GM19372 (cell line): ENCODE results near the gene CETP.

ENCODE experiments used
- ATAC-seq: cut with Tn5 transposase; IDR thresholded peaks from one replicate; pipeline ENCODE4 v1.9.1; 2021; ENCODE audit warnings: mild to moderate bottlenecking, low read depth, moderate library complexity; ENCODE audit not compliant: unreplicated experiment

The CETP gene

DNA sequence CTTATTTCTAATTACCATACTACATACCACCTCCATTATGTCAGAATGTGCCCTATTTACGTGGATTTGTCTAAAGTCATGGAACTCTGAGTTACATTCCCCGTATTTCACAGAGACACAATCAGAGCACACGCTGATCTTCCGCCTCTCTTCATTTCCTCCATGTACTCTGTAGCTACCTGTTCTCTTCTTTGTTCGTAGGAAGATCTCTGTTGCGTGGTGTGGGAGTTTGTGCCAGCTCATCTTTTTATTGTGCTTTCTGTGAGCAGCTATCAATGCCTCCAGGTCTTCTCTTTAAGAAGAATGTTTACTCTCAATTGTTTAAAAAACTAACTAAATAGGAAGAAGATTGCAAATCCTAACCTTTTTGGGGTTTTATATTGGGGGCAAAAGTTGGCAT is 54.6 kb downstream of the CETP start:
- no peak for ATAC-seq

DNA sequence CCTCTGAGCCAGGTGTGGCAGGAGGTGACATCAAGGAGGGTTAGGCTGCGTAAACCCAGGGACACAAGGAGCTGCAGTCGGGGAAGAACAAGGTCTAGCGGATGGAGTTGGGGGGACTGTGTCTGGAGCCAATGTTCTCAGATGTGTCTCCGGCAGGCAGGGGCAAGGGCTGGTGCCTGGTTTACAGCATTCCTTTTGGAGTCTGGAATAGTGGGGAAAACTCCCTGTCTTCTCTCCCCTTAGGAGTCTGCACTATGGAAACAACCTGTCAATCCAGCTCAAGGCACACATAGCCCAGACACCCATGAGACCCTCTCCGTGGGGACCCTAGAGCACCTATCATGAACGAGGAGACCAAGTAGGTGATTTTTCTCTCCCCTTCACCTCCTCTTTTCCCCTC is 55.1 kb downstream of the CETP start:
- no peak for ATAC-seq

DNA sequence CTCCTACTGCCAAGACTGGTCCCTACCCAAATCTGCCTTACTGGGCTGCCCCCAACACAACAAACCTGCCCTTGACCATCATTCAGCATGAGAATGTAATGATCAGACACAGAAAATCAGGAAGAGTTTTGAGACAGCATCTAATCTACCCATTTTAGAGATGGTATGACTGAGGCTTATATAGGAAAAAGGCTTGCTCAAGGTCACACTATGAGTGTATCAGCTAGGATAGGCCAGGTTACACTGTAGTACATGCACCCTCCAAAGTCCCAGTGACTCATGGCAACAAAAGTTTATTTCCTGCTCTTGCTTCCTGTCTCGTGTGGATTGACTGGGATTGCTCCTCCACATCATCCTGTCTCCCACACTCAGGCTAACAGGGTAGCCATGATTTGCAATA is 55.5 kb downstream of the CETP start:
- ATAC-seq: no peak

DNA sequence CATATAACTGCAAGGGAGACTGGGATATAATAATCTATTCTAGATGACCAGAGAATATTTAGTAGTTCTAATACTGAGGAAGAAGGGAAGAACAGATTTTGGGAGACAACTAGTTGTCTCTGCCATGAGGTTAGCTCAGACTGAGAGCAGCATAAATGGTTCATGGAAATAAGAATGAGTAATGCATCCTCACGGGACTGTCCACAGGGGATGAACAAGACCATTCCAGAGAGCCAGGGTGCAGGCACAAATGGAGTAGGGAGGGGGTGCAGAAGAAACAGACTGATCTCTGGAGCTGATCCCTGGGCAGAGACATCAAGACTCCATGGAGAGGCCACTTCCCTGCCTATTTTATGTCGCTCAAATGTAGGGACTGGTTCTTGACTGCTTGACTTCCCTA is 58.0 kb downstream of the CETP start:
- no peak for ATAC-seq

DNA sequence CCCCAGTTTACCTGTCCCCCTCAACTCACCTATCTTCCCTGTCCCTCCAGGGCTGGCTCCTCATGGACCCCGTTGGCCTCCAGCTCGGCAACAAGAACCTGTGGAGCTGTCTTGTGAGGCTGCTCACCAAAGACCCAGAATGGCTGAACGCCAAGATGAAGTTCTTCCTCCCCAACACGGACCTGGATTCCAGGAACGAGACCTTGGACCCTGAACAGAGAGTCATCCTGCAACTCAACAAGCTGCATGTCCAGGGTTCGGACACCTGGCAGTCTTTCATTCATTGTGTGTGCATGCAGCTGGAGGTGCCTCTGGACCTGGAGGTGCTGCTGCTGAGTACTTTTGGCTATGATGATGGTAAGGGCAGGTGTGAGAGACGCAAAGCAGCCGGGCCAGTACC is 58.9 kb downstream of the CETP start:
- no peak for ATAC-seq

DNA sequence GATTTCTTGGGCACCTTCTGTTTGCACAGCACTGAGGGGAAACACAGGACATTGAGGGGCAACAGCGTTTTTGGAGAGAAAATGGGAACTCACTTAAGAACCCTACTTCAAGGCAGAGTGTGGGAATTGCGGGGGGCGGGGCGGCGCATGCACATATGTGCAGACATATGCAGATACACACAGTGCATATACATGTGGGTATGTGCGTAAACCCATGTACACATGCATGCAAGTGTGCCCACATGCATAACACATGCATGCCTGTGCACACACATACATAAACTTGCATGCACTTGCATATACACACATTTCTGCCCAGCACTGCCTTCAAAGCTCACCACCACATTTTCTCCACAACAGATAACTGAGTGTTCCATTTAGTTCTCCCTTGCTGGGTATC is 60.0 kb downstream of the CETP start:
- no peak for ATAC-seq

DNA sequence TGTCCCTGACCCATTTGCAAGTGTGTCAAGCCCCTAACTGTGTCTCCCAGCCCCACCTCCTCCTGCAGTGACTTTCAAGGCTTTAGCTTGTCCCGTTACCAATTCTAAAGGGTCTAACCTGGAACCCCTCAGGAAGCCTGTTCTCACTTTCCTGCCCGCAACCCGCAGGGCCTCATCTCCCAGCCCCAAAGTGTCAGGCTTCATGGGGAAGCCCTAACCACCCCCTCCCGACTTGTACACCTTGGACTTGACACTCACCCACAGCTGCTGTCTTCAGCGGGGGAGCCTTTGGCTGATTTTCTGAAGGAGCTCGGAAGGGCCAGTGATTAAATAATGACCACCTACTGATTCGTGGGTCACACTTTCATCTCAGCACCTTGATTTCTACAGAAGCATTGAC is 60.7 kb downstream of the CETP start:
- no peak for ATAC-seq

DNA sequence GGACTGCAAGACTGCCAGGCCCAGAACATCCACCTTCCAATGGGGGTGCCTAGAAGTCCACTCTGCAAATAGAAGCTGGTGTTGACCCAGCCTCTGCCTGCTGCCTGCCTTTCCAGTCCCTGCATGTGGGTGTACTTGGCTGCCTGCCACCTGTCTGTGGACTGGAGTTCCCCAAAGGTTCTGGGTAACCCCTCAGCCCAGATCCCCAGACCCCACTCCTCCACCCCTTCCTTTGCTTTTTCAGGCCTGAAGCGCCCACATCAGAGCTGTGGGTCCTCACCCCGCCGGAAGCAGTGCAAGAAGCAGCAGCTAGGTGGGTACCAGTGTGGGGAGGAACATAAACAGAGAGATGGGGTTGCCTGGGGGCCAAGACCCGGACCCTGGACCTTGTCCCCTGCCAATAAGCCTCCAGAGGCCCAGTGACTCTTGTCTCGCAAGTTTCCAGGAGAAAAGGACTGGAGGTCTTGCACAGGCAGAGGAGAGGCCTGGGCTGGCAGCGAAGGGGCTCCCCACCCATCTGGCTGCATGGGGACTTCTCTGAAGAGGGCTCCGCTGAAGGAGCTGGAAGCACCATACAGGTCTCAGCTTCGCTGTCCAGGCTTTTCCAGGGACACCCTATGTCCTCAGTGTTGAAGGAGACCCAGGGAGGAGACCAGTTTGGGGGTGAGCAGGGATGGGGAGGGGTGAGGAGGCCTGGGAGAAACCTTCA is 61.9 kb downstream of the CETP start:
- ATAC-seq: no peak

DNA sequence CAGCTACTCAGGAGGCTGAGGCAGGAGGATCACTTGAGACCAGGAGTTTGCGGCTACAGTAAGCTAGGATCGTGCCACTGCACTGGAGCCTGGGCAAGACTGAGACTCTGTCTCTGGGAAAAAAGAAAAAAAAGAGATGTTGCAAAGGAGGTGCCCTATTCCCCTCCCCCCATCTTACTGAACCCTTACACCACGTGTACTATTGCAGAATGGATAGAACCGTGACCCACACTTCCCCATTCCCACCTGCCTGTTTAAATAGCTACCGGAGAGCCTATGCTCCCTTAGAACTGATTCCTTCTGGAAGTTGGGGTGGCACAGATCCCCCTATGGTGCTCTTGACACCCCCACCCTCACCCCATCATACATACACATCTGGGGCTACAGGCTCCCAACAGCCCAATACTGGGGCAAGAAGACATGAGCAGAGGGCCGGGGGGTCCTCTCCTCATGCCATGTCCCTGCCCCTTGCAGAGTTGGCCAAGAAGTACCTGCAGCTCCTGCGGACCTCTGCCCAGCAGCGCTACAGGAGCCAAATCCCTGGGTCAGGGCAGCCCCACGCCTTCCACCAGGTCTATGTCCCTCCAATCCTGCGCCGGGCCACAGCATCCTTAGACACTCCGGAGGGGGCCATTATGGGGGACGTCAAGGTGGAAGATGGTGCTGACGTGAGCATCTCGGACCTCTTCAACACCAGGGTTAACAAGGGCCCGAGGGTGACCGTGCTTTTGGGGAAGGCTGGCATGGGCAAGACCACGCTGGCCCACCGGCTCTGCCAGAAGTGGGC is 63.3 kb downstream of the CETP start:
- no peak for ATAC-seq

DNA sequence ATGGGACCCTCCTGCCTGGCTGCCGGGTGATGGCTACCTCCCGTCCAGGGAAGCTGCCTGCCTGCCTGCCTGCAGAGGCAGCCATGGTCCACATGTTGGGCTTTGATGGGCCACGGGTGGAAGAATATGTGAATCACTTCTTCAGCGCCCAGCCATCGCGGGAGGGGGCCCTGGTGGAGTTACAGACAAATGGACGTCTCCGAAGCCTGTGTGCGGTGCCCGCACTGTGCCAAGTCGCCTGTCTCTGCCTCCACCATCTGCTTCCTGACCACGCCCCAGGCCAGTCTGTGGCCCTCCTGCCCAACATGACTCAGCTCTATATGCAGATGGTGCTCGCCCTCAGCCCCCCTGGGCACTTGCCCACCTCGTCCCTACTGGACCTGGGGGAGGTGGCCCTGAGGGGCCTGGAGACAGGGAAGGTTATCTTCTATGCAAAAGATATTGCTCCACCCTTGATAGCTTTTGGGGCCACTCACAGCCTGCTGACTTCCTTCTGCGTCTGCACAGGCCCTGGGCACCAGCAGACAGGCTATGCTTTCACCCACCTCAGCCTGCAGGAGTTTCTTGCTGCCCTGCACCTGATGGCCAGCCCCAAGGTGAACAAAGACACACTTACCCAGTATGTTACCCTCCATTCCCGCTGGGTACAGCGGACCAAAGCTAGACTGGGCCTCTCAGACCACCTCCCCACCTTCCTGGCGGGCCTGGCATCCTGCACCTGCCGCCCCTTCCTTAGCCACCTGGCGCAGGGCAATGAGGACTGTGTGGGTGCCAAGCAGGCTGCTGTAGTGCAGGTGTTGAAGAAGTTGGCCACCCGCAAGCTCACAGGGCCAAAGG is 64.4 kb downstream of the CETP start:
- ATAC-seq: no peak

DNA sequence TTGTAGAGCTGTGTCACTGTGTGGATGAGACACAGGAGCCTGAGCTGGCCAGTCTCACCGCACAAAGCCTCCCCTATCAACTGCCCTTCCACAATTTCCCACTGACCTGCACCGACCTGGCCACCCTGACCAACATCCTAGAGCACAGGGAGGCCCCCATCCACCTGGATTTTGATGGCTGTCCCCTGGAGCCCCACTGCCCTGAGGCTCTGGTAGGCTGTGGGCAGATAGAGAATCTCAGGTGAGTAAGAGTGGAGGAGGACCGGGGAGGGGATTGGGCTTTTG is 65.0 kb downstream of the CETP start:
- no peak for ATAC-seq

DNA sequence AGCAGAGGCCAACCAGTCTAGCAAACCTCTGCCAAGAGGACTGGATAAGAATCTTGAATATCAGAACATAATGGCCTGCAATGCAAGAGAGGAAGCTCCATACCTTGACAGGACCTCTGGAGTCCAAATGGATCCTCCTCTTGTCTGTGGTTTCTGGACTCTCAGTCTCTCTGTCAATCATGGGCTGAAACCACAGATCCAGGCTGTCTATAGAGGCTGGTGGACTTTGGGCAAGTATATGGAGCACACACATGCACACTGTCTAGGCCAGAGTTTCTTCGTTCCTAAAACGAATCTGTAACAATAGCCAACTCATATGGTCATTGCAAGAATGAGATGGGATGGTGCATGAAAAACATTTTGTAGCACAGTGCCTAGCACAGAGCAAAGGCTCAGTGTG is 65.3 kb downstream of the CETP start:
- no peak for ATAC-seq

DNA sequence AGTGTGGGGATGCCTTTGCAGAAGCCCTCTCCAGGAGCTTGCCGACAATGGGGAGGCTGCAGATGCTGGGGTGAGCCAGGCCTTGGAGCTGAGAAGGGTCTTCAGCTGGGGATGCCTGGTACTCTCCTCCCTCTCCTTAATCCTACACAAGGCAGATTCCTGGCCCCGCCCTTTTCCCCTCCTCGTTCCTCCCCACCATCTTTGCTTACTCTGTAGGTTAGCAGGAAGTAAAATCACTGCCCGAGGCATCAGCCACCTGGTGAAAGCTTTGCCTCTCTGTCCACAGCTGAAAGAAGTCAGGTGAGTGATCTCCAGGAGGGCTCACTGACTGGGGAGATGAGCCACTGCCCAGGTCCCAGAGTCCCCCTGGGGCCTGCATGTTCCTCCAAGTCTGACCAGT is 66.3 kb downstream of the CETP start:
- ATAC-seq: no peak

DNA sequence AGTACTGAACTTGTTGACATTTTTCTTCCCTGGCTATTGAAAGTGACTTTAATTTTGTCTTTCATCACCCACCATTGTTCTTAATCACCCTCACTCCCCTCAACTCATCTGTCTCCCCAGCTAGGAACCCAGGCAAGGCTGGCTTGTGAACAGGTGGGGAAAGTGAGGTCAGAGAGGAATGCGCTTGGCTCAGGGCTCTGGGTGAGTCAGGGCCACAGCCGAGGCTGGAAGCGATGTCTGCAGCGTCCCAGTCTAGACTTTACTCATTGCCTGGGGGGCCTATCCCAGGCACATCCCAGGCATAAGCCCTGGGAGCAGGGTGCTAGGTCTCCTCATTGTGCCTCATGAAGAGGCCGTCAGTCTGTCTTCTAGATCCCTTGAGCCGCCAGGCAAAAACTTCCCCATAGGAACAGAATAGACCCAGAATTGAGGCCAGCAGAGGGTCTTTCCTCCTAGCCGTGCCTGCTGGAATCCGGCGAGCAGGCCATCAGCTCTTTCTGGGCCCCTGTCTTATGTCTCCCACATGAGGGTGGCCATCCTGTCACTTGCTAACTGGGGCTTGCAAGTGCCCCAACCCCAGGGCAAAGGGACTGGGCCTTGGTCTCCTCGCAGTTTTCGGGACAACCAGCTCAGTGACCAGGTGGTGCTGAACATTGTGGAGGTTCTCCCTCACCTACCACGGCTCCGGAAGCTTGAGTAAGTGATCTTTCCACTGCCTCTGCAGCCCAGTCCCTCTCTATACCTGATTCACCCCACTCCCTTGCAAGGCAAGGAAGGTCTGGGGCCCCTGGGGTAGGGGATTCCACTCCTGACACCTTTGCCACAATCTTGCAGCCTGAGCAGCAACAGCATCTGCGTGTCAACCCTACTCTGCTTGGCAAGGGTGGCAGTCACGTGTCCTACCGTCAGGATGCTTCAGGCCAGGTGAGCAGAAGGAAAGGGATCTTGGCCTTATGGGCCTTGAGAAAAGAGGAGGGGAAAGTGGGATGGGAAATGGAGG is 67.7 kb downstream of the CETP start:
- ATAC-seq: no peak

DNA sequence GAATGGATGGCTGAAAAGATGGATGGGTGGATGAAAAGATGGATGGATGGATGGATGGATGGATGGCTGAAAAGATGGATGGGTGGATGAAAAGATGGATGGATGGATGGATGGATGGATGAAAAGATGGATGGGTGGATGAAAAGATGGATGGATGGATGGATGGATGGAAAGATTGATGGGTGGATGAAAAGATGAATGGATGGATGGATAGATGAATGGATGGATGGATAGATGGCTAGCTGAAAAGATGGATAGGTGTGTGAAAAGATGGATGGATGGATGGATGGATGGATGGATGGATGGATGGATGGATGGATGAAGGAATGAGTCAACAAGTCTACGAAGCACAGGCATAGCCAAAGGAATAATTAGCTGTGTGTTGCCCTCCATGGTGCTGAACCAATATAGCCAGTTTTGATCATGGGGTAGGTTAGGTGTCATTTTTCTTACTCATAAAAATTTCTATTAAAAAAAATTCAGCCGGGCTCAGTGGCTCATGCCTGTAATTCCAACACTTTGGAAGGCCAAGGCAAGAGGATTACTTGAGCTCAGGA is 68.7 kb downstream of the CETP start:
- ATAC-seq: no peak

DNA sequence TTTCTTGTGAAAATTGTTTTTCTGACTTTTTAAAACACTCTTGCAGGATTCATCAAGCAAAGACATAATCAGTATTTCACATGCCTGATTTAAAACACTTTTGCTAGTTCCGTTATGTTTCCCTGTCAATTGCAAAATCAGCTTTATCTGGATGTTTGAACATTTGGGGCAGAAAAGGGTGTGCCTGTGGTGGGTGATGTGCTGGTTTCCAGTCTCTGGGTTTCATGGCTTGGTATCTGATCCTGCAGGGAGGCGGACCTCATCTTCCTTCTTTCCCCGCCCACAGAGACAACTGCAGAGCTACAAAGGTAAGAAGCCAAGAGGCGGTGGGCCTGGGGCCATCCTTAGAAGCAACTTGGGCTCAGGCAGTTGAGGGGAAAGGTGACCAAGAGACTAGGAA is 69.4 kb downstream of the CETP start:
- ATAC-seq: no peak

DNA sequence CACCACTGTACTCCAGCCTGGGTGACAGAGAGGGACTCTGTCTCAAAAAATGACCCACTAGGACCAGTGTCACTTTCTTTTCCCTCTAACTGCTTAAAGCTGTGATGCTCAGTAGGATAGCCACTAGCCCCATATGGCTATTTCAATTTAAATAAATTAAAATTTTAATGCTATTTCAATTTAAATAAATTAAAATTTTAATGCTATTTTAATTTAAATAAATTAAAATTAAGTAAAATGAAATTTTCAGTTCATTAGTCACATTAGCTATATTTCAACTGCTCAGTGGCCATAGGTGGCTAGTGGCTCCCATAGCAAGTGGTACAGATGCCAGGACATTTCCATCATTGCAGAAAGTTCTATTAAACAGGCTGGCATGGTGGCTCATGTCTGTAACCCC is 70.6 kb downstream of the CETP start:
- no peak for ATAC-seq

DNA sequence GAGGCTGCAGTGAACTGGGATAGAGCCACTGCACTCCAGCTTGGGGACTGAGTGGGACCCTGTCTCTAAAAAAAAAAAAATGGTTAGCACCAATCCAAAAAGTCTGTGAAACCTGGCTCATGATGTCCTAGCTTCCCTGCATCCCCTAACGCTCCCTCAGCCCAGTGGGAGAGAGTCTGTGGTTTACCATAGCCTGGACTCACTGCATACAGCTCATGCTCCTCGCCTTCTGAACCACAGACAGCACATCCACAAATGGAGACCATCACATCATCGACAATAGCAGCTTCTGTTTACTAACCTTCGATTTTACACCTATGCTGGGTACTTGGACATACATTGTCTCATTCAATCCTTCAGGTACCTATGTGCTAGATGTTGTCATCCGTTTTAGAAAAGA is 71.2 kb downstream of the CETP start:
- ATAC-seq: no peak
